Retinal pigment epithelial cell (primary cell): ENCODE data around the gene MKLN1.

Source experiments
- DNase-seq: peaks from one replicate; pipeline ENCODE4 v3.0.0-alpha.2; 2010; ENCODE audit warnings: low read depth
- H3K4me3 ChIP-seq: 2 replicates; pipeline ENCODE4 v1.5.1; 2011; ENCODE audit warnings: mild to moderate bottlenecking, low read length, control low read depth, moderate library complexity
- TF ChIP-seq, protein P1 (sequence below): conservative IDR thresholded peaks from 2 replicates; pipeline ENCODE4 v1.5.1; 2011; ENCODE audit warnings: low read depth, low read length, control low read depth, inconsistent platforms

MKLN1 gene

DNA sequence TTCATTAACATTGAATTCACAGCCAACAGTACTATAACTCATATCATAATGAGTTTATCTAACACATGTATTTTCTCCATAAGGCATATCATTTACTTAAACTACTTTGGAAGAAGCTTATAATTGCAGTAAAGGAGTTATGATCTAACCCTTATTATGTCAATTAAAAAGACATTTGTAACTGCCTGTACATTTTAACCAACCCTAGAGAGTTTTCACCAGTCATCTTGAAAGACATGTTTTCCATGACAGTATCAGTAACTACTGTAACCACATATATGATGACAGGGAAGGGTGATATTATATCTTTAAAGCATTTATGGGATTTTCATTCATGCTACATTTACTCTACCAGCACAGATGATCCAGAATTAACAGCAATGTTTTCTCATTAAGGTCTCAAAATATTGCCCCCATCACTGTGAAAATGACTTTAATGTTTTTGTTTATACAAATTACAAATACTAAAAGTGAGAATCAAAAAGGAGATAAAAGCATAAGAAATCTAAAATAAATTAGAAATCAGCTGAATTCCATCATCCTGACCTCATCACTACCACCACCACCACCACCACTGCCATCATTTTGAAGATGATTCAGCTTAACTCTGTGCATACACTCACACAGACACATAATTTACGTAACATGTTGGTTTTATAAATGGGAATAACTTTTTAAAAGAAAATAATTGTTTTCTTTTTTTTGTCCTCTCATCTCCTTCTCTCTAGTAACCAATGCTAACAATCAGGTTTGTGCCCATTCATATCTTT, 53.6 kb downstream of the MKLN1 start:
- TF ChIP-seq, protein P1, sequence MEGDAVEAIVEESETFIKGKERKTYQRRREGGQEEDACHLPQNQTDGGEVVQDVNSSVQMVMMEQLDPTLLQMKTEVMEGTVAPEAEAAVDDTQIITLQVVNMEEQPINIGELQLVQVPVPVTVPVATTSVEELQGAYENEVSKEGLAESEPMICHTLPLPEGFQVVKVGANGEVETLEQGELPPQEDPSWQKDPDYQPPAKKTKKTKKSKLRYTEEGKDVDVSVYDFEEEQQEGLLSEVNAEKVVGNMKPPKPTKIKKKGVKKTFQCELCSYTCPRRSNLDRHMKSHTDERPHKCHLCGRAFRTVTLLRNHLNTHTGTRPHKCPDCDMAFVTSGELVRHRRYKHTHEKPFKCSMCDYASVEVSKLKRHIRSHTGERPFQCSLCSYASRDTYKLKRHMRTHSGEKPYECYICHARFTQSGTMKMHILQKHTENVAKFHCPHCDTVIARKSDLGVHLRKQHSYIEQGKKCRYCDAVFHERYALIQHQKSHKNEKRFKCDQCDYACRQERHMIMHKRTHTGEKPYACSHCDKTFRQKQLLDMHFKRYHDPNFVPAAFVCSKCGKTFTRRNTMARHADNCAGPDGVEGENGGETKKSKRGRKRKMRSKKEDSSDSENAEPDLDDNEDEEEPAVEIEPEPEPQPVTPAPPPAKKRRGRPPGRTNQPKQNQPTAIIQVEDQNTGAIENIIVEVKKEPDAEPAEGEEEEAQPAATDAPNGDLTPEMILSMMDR, result no peak
- no peak overlapping the region for H3K4me3 ChIP-seq
- no peak for DNase-seq

DNA sequence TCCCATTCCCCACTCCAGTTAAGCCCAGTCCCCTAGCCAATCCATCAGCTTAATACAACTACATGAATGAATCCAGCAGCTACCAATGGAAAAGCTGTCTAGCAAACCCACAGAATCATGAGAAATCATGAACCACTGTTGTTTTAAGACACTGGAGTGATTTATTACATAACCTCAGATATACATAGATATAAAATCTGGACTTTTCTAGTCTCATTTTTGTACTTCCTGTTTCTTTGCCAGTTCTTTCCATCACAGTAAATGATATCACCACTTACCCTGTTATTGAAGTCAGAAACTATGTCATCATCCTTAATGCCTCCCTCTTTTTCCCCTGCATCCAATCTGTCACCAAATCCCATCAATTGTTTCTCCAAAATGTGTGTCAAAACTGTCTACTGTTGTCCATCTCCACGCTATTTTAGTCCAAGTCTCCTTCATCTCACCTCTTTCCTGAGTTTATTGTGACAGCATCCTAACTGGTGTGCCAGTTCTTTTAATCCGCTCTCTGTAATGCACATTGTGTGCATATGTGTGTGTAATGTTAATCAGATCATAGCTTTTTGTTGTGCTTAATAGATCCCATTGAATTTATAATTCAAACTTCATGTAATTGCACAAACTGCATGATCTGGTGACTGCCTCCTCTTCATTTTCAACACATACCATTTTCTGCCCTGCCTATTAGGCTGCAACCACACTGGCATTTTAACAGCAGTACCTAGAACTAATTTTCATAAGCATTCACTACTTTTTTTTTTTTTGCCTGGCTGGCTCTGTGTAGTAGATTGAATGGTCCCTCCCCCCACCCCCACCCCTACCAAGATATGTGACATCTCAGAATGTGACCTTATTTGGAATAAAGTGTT, 56.0 kb downstream of the MKLN1 start:
- H3K4me3 ChIP-seq, result no peak overlapping the region
- DNase-seq, result no peak
- TF ChIP-seq, protein P1, result no peak

DNA sequence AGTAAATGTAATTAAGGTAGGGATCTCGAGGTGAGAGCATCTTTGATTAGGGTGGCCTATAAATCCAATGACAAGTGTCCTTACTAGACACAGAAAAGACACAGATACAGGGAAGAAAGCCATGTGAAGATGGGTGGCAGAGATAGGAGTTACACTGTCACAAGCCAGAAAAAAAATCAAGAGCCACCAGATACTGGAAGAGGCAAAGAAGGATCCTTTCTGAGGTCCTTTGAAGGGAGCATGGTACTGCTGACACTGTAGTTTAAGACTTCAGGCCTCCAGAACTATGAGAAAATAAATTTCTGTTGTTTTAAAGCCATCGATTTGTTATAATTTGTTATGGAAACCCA, 56.6 kb downstream of the MKLN1 start:
- H3K4me3 ChIP-seq, result no peak overlapping the region
- TF ChIP-seq, protein P1, result no peak
- no peak for DNase-seq

DNA sequence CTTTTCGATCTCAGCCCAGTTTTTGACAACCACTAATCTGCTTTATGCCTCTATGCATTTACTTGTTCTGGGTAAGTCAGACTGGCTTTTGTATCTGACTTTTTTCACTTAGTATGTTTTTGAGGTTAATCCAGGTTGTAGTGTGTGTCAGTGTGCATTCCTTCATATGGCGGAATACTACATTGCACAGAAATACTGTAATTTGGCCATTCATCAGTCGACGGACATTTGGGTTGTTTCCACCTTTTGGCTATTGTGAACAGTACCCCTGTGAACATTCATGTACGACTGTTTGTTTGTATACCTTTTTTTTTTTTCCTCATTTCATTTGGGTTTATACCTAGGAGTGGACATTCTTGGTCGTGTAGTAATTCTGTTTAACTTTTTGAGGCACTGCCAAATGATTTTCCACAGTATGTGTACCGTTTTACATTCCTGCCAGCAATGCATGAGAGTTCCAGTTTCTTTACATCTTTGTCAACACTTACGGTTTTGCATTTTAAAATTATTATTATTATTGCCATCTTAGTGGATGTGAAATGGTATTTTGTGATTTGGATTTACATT, 57.4 kb downstream of the MKLN1 start:
- no peak overlapping the region for H3K4me3 ChIP-seq
- TF ChIP-seq, protein P1, result no peak
- DNase-seq, result no peak

DNA sequence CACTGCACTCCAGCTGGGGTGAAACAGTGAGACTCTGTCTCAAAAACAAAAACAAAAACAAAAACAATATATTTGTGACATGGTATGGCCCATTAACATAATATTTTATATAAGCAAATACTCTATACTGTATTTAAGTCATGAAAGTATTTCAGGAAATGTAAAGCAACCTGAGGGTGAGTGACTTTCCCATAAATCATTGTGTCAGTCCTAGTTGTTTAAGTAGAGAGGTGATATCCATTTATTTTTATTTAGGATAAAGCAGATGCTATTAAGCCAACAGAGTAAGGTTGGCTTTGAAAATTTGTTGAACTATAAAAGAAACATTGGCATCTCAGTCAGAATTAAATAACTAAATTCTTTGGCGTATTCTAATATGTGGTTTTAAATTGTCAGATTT, 60.5 kb downstream of the MKLN1 start:
- no peak overlapping the region for H3K4me3 ChIP-seq
- DNase-seq, result no peak
- TF ChIP-seq, protein P1, result no peak

DNA sequence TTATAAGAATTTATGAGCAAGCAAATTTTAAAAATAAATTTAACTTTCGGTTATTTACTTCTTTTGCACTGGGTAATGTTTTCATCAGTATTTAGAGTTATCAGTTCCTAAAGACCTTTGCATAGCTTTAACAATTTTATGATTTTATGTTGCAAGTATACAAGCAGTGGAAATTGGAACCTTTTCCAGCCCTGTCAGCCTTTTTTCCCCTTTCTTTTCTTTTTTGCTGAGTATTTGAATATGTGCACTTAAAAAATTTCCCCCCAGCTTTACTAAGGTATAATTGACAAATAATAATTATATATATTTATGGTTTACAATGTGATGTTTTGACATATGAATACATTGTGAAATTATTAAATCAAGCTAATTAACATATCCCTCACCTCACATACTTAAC, 62.6 kb downstream of the MKLN1 start:
- TF ChIP-seq, protein P1, result no peak
- no peak for DNase-seq
- H3K4me3 ChIP-seq, result no peak overlapping the region
